HL-60/S4 (cell line): ENCODE measurements around the gene FAM228A.
"Not testable (repeated sequence)": the region's sequence is repeated elsewhere in the genome, so short reads cannot be mapped to it uniquely, and the experiment has no call there.

Experiments
- in situ Hi-C: fragments of 300-500 bp; cut with MboI; formaldehyde crosslinking; loops from 2 replicates; pipeline ENCODE4 v1.14.3; 2022; ENCODE audit warnings: low sequenced_read_pairs

FAM228A gene

GRCh38 chr2:24189551-24189950 lies 14.7 kb downstream of the FAM228A start:
- in situ Hi-C loops: no loop called here

DNA sequence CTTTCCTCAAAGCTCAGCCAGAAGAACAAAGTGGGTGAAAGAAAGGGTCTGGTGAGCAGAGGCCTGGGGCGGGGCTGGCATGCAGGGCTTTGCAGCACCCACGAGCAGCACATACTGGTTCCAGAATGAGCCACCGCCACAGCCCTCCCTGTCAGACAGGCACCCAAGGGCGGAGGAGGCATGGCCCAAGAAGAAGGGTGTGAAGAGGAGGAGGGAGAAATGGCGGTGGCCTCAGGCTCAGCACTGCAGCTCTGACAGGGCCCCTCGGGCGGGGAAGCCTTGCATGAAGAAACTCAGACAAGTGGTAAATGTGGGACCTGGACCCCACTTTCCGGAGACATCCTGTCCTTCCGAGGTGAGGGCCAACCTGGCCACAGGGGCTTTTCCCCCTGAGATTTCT lies 15.7 kb downstream of the FAM228A start:
- in situ Hi-C loops: no loop called here

- in situ Hi-C loops: no loop called here
Measured at GRCh38 chr2:24191156-24191555, 16.3 kb downstream of the FAM228A start.

DNA sequence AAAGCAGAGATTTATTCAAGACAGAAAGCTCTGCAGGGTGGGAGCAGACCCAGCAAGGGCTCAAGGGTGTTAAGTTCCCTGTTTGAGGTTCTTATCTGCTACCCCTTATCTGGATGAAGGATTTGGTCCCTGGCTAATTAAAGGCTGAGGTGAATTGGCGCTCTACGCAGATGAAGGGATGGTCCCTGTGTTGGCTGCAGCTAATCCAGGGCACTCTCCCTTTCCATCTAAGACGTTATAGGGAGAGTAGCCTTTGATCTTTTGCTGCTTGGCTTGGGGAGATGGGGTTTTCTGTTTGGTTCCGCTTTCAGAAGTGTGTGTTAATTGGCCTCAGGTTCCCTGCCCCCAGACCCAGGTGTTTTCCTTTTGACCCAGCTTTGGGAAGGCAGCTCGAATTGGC lies 17.0 kb downstream of the FAM228A start:
- in situ Hi-C loops: no loop called here

GRCh38 chr2:24197213-24197612 lies 22.4 kb downstream of the FAM228A start:
- in situ Hi-C loops: not testable (repeated sequence)

DNA sequence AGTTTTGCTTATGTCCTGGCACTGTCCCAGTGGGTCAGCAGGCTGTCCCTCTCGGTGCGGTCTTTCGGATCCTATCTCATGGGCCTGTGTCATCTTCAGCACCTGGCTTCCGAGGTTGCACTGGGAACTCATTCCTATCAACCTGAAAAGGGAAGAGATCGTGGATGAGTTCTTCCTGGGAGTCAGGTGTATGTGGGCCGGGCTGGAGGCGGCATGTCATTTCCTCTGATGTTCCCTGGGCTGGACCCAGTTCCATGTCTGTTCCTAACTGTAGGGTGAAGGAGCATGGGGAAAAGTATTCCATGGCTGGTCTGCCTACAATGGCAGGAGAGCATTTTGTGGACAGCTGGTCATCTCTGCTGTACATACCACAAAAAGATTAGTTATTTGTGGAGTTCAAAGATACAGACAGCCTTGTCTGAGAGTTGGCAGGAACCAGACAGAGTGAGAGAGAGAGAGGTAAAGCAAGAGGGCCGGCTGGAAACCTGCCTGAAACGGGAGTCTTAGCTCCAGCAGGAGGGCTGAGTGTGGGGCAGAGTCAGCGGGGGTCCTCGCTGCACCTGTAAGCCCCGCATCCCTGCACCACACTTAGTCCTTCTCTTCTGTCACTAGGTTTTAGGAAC lies 25.2 kb downstream of the FAM228A start:
- in situ Hi-C loops: no loop called here

GRCh38 chr2:24200799-24201198 lies 25.9 kb downstream of the FAM228A start:
- in situ Hi-C loops: no loop called here

DNA sequence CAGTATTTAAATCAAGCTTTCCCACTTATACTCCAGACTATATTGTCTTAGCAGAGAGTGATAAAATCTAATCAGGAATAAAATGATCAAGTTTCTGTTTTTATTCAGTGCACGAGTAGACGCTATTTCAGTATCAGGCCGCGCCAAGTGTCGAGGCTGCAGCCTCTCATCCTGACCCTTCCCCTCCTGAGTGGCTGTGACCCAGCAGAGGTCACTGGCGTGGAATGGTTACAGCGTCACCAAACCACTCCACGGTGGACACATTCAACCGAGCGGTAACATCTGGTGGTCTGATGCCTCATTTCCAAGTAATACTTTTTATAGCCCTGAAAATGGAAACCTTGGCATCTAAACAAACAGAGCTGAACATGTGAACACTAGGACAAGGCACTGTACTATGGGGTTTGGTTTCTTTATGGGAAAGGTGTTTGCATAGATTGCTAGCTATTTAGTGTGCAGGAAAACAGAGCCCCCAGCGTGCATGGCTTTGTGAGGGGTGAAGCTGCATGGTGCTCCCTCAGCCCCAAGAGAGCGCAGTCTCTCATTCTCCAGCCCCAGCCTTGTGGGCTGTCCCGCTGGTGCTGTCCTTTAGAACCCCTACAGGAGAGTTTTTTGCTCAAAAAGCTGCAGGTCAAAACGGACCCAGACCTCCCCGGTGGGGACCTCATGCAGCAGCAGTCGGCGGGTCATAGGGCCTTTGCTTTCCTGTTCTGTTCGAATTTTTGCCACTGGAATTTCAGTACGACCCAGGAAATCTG lies 28.4 kb downstream of the FAM228A start:
- in situ Hi-C loops: no loop called here

- in situ Hi-C loops: no loop called here
Measured at GRCh38 chr2:24203787-24204150, 28.9 kb downstream of the FAM228A start.

DNA sequence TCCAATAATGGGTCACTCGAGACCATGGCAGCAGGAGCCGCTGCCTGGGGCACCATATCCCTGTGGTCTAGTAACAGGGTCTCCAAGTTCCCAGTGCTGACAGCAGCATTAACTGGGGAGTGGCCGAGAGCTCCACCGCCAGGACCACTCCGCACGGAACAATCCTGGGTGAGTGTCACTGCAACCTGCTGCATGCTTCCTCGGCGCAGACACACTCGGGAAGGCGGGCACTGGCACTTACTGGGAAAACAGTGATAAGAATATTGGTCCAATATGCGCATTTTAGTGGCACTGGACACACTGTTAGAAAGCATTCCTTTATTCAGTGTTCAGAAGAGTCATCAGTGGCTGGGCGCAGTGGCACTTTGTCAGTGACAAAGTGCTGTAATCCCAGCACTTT lies 29.7 kb downstream of the FAM228A start:
- in situ Hi-C loops: no loop called here

DNA sequence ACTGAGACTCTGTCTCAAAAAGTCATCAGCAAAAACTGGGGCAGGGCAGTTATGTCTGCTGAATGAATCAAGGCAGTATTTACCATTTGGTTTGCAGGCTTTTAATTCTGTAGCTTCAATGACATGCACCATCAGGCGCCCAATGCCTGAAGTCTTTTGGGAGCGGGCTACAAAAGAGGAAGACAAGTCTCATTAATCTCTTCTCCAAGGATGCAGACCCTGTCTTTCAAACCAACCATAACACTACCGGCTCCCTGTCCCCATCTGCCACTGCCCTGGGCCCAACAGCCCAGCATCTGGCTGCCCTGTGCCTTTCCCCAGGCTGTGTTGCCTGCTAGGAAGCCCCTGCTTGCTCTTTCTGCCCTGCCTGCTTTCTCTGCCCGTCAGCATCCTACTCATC lies 30.3 kb downstream of the FAM228A start:
- in situ Hi-C loops: no loop called here

- in situ Hi-C loops: no loop called here
Measured at GRCh38 chr2:24206242-24206641, 31.4 kb downstream of the FAM228A start.

- in situ Hi-C loops: no loop called here
Measured at GRCh38 chr2:24206714-24207113, 31.9 kb downstream of the FAM228A start.

DNA sequence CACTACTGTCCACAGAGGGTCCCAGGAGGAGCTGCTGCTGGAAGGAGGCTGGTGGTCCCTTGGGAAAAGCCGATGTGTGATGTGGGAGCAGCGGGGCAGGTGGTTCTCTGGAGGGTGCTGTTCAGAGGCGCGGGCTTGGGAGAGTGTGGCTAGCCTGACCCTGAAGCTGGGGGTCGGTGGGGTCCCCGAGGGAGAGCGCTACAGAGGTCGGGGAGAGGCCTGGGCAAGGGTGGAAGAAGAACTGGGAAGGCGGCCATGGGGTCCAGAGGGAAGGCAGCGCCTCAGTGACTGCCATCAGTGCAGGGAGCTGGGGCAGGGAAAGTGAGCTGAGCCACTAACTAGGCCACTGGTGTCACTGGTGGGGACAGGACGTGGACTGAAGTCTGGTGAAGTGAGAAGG lies 32.5 kb downstream of the FAM228A start:
- in situ Hi-C loops: no loop called here

GRCh38 chr2:24208490-24208889 lies 33.6 kb downstream of the FAM228A start:
- in situ Hi-C loops: no loop called here

- in situ Hi-C loops: no loop called here
Measured at GRCh38 chr2:24209389-24210105, 34.7 kb downstream of the FAM228A start.

GRCh38 chr2:24210106-24210455 lies 35.2 kb downstream of the FAM228A start:
- in situ Hi-C loops: no loop called here

DNA sequence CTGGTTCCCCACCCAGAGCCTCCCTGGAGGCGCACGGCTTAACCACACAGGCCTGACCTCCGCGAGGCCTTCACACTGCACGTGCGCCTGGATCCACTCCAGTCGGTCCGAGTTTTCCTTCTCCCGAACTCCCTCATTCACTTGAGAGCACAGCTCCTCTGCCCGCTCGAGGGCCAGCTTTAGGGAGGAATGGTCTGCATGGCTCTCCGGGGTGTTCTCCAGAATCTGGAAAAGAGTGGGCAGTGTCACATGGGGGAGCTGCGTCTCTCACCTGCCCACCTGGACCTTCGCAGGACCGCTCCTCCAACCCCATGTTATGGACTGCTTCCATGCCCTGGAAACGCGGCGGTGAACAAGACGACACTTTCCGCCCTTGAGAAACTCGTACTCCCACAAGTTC lies 35.9 kb downstream of the FAM228A start:
- in situ Hi-C loops: no loop called here

DNA sequence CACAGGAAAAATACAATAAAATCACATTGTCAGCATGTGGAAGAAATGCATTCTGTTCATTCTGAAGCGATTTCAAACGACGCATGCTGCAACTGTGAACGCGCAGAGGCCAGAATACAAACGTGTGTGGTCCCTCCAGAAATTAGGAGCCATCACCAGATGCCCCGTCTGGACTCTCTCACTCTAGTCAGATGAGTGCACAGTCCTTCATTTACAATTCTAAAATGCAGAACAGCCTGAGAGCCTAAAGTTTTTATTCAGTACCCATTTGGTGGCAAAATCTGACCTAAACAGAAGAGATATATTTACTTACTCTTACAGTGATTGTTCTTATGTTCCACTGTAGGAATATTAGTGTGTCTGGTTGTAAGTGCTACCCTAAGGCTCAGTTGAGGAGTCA lies 36.6 kb downstream of the FAM228A start:
- in situ Hi-C loops: no loop called here

GRCh38 chr2:24214880-24215279 lies 40.0 kb downstream of the FAM228A start:
- in situ Hi-C loops: no loop called here

DNA sequence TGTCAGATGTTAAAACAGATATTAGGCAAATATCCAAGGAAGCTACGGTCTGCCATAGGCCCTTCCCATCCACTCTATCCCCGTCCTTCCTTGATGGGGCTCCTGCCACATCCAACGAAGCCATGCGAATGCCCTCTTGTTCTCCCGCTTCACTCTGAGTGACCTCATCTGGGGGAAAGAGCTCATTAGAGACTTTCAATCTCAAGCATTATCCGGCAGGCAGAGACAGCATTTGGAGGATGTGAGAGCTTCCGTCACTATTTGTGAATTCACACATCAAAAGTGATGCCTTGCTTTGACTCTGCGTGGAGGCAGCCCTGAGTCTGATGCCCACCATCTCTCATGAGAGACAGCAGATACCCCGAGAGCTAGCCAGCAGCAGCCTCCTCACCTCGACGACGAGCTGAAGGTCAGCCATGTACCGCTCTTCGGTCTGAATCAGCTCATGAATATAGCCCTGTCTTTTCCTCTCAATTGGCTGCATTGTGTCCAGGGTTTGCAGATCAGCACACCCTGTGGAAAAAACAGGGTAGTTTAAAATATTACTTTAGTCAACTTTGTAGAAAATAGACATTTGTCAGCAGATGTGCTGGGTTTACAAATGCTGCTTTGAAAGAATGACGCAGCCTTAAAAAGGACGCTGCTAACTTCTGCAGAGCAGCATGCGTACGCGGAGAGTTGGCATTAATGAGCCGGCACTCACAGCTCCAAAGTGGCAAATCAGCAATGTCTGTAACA lies 45.9 kb downstream of the FAM228A start:
- in situ Hi-C loops: no loop called here
